HepG2 (cell line): ENCODE results near the gene AKAP10. TPM values are rescaled to one million over a fixed set of nuclear protein-coding genes. Genes with fewer than 3 reads are reported as not detected.

ENCODE experiments used
- ATAC-seq: fragments of 200-7000 bp; cut with Tn5 transposase; 3 replicates; pipeline ENCODE4 v1.9.1; 2020; ENCODE audit warnings: mild to moderate bottlenecking, moderate library complexity
- BruUV-seq: library from RNA; stranded (reverse); fragments of 400-500 nt; replicated peaks from 2 replicates; lab custom pipeline; 2021; lab: Mats Ljungman, UMichigan
- CTCF ChIA-PET: fragments of 300-600 bp; formaldehyde crosslinking; extraction: SDS; loops from one replicate; lab custom pipeline; 2021; ENCODE audit warnings: low total read pairs, inconsistent platforms, low intra/inter-chr PET ratio; lab: Yijun Ruan, JAX
- POLR2A ChIA-PET: fragments of 350-600 bp; sonication (Branson Sonifier 250); formaldehyde crosslinking; loops from one replicate; lab custom pipeline; 2020; ENCODE audit warnings: antibody characterized with exemption, inconsistent platforms; lab: Yijun Ruan, JAX
- DNase-seq: peaks from one replicate; pipeline ENCODE4 v3.0.0-alpha.2; 2015; ENCODE audit warnings: low spot score
- FAIRE-seq: peaks from 3 replicates; lab custom pipeline; 2011; peaks lifted over from hg19 to GRCh38; lab: Jason Lieb, UNC
- H2AFZ ChIP-seq: one replicate; pipeline ENCODE4 v1.6.1; 2011; ENCODE audit warnings: low read length, inconsistent platforms
- H3K27ac ChIP-seq: fragments of 300-600 bp; 3 replicates; pipeline ENCODE4 v1.8.0; 2011; ENCODE audit warnings: mixed run types, mild to moderate bottlenecking, mixed read lengths, low read length, inconsistent platforms; ENCODE audit not compliant: insufficient read depth; ENCODE audit errors: extremely low read length
- H3K27me3 ChIP-seq, 2 experiments: fragments of 200-600 bp in 1 of 2; 2 replicates in 1 of 2; 3 replicates in 1 of 2; pipeline versions ENCODE4 v1.6.0 to v1.8.0; 2011; ENCODE audit warnings: low read length in 2 of 2, mild to moderate bottlenecking in 2 of 2, moderate library complexity in 2 of 2, inconsistent platforms in 1 of 2; ENCODE audit not compliant: insufficient read depth in 2 of 2, control insufficient read depth in 1 of 2
- H3K36me3 ChIP-seq, 2 experiments: fragments of 200-600 bp in 1 of 2; replicated peaks in 1 of 2; 2 replicates in 1 of 2; 3 replicates in 1 of 2; pipeline versions ENCODE4 v1.5.1 to v1.8.0; 2011; ENCODE audit warnings: low read length in 2 of 2, inconsistent platforms in 1 of 2; ENCODE audit not compliant: insufficient read depth in 2 of 2, control insufficient read depth in 1 of 2
- H3K4me1 ChIP-seq: 2 replicates; pipeline ENCODE4 v1.5.1; 2012; ENCODE audit warnings: low read length, inconsistent platforms; ENCODE audit not compliant: insufficient read depth
- H3K4me2 ChIP-seq: 2 replicates; pipeline ENCODE4 v1.6.0; 2011; ENCODE audit warnings: low read depth, low read length, inconsistent platforms
- H3K4me3 ChIP-seq, 3 experiments: fragments of 200-600 bp in 1 of 3; sonication (generic), shearing (Covaris generic) in 1 of 3; replicated peaks in 1 of 3; 2 replicates each; pipeline ENCODE4 v1.5.1; 2011 to 2016; ENCODE audit warnings: low read length in 3 of 3, inconsistent platforms in 2 of 3, low read depth in 2 of 3, mild to moderate bottlenecking in 2 of 3, control low read depth in 1 of 3, mixed read lengths in 1 of 3; ENCODE audit not compliant: insufficient read depth in 1 of 3
- H3K79me2 ChIP-seq: one replicate; pipeline ENCODE4 v1.6.1; 2011; ENCODE audit warnings: low read length, inconsistent platforms; ENCODE audit not compliant: insufficient read depth
- H3K9ac ChIP-seq: 2 replicates; pipeline ENCODE4 v1.6.0; 2011; ENCODE audit warnings: mild to moderate bottlenecking, low read depth, low read length, inconsistent platforms; ENCODE audit not compliant: insufficient read depth
- H3K9me3 ChIP-seq: 2 replicates; pipeline ENCODE4 v1.5.1; 2012; ENCODE audit warnings: mild to moderate bottlenecking, low read length
- H4K20me1 ChIP-seq: 2 replicates; pipeline ENCODE4 v1.6.0; 2011; ENCODE audit warnings: inconsistent platforms, mild to moderate bottlenecking, low read length, moderate library complexity; ENCODE audit not compliant: insufficient read depth
- CERS6 ChIP-seq: sonication (generic); formaldehyde crosslinking; IDR thresholded peaks from 2 replicates; pipeline ENCODE4 v1.5.0; 2020; ENCODE audit warnings: missing genetic modification reagents
- EHMT2 ChIP-seq: fragments of 200-600 bp; sonication (generic); IDR thresholded peaks from 2 replicates; pipeline ENCODE4 v1.7.0; 2017; ENCODE audit warnings: antibody characterized with exemption, low read depth, low read length, borderline replicate concordance
- FOSL2 ChIP-seq: sonication (generic); formaldehyde crosslinking; IDR thresholded peaks from 2 replicates; pipeline ENCODE4 v1.4.0; 2020; ENCODE audit warnings: missing genetic modification reagents
- KDM2A ChIP-seq: sonication (generic); formaldehyde crosslinking; IDR thresholded peaks from 2 replicates; pipeline ENCODE4 v1.4.0; 2020; ENCODE audit warnings: low read depth, missing genetic modification reagents, borderline replicate concordance
- MED1 ChIP-seq: sonication (generic); formaldehyde crosslinking; IDR thresholded peaks from 2 replicates; pipeline ENCODE4 v1.4.0; 2020; ENCODE audit warnings: missing genetic modification reagents
- TEAD3 ChIP-seq: optimal IDR thresholded peaks from 2 replicates; pipeline ENCODE3; 2016; ENCODE audit warnings: borderline replicate concordance
- TMF1 ChIP-seq: sonication (generic); formaldehyde crosslinking; IDR thresholded peaks from 2 replicates; pipeline ENCODE4 v1.8.1; 2022; ENCODE audit warnings: low read depth, missing genetic modification reagents
- ZBTB34 ChIP-seq: sonication (generic); formaldehyde crosslinking; IDR thresholded peaks from 2 replicates; pipeline ENCODE4 v1.8.0; 2022; ENCODE audit warnings: mild to moderate bottlenecking, missing genetic modification reagents
- ZNF562 ChIP-seq: sonication (generic); formaldehyde crosslinking; IDR thresholded peaks from 2 replicates; pipeline ENCODE4 v1.8.0; 2022; ENCODE audit warnings: missing genetic modification reagents, borderline replicate concordance
- ZNF782 ChIP-seq: sonication (generic); formaldehyde crosslinking; IDR thresholded peaks from 2 replicates; pipeline ENCODE4 v1.4.0; 2020; ENCODE audit warnings: missing genetic modification reagents, mild to moderate bottlenecking, borderline replicate concordance
- ZNF788 ChIP-seq: sonication (generic); formaldehyde crosslinking; IDR thresholded peaks from 2 replicates; pipeline ENCODE4 v1.5.0; 2020; ENCODE audit warnings: mild to moderate bottlenecking, missing genetic modification reagents, borderline replicate concordance
- ZNF816 ChIP-seq: sonication (generic); formaldehyde crosslinking; IDR thresholded peaks from 2 replicates; pipeline ENCODE4 v1.8.0; 2022; ENCODE audit warnings: missing genetic modification reagents, mild to moderate bottlenecking, borderline replicate concordance
- WGBS: methylation state at CpG from one replicate; pipeline ENCODE4 v1.1.6; 2017; ENCODE audit warnings: low lambda C conversion rate; 5-methylcytosine and 5-hydroxymethylcytosine counted together
- in situ Hi-C: cut with HindIII; loops from 2 replicates; pipeline ENCODE4 v1.10.0; 2017; ENCODE audit warnings: low pct_unique_long_range_greater_than_20kb; ENCODE audit not compliant: extremely low pct_ligation_motif_present
- intact Hi-C: fragments of 100-400 bp; cut with micrococcal nuclease; formaldehyde crosslinking; loops from one replicate; pipeline ENCODE4 v1.10.0; 2022; ENCODE audit not compliant: unreplicated experiment
- polyA plus RNA-seq, 8 experiments: library from polyadenylated mRNA; depleted of rRNA in 3 of 8; stranded (reverse) in 7 of 8; unstranded in 1 of 8; fragments of >200 nt; fragmentation: Illumina TruSeq in 4 of 8; extraction: Trizol in 4 of 8; gene quantifications; 2 replicates each; pipeline versions ENCODE4 v1.2.1 to v1.2.3, GENCODE V29; 2011 to 2016; ENCODE audit warnings: low read depth in 4 of 8, missing spikeins in 1 of 8, mixed read lengths in 1 of 8; ENCODE audit not compliant: insufficient read depth in 1 of 8
- total RNA-seq, 5 experiments: library from RNA; depleted of rRNA; stranded (reverse); fragments of >200 nt; fragmentation: Illumina TruSeq; extraction: Trizol; gene quantifications; 2 replicates each; pipeline ENCODE4 v1.2.3, GENCODE V29; 2016; ENCODE audit warnings: low read depth in 1 of 5
- TF ChIP-seq, protein P1 (sequence below): sonication (generic); formaldehyde crosslinking; IDR thresholded peaks from 2 replicates; pipeline ENCODE4 v1.8.1; 2023; ENCODE audit warnings: mild to moderate bottlenecking, missing genetic modification reagents
- TF ChIP-seq, protein P2 (sequence below), 2 experiments: fragments of 450-650 bp in 1 of 2; sonication (generic) in 1 of 2; formaldehyde crosslinking; IDR thresholded peaks; 2 replicates each; pipeline versions ENCODE4 v1.5.0 to v1.8.0; 2020 to 2022; ENCODE audit warnings: mild to moderate bottlenecking in 1 of 2, missing genetic modification reagents in 1 of 2
- TF ChIP-seq, protein P3 (sequence below), 2 experiments: sonication (generic) in 1 of 2; formaldehyde crosslinking in 1 of 2; IDR thresholded peaks; 2 replicates each; pipeline versions ENCODE4 v1.4.0 to v1.6.1; 2018 to 2020; ENCODE audit warnings: missing genetic modification reagents in 2 of 2, borderline replicate concordance in 1 of 2, low read depth in 1 of 2, mild to moderate bottlenecking in 1 of 2, missing biosample characterization in 1 of 2

Gene AKAP10
- total and polyA plus RNA-seq, 2 of the 13 experiments (the other 11 are each of a cell fraction or from before 2014, with no cell fraction given): 17.6 to 21.7 TPM

GRCh38 chr17:20009302-20010098 lies 31.9 kb upstream of the AKAP10 start, which contains the start of gene SPECC1:
TSS of gene SPECC1 (plus strand) at chr17:20009359. CDS start at chr17:20096652, 87,293 bp downstream.
- FAIRE-seq: no peak
- no peaks in the 10 kb centered on the region for H3K79me2 ChIP-seq
- H3K9ac ChIP-seq: peak within 1 kb of the TSS; percentile 14; the same call in 1 of the 2 replicates
- in situ Hi-C loops: no loop called here
- ChIA-PET POLR2A (interaction anchor here (0.8 kb wide), 1 partner anchor 17 kb away, joined by 3 read pairs; no protein-coding TSS in a partner anchor), CTCF (interaction anchor here (1.6 kb wide), 1 partner anchor 17 kb away, joined by 9 read pairs; no protein-coding TSS in a partner anchor)
- ATAC-seq: peak; percentile 98
- no peaks in the 10 kb centered on the region for H4K20me1 ChIP-seq
- H3K4me3 ChIP-seq: peak within 1 kb of the TSS; percentile 59 to 74 (median 62)
- peak within 1 kb of the TSS; percentile 94 for H3K4me2 ChIP-seq
- H3K9me3 ChIP-seq: no peaks in the 10 kb centered on the region
- no peak within 1 kb of the TSS for H3K27ac ChIP-seq
- intact Hi-C loops: loop anchor here (2.0 kb wide), 1 partner anchor 23 kb away; no protein-coding TSS in a partner anchor
- H3K4me1 ChIP-seq: peaks cover 20% of the 10 kb centered on the region
- BruUV-seq: no TSS peak
- peak within 1 kb of the TSS; percentile 61 for H2AFZ ChIP-seq
- peak; percentile 62 for DNase-seq
- no peaks in the 10 kb centered on the region for H3K36me3 ChIP-seq
- peaks cover 2 to 30% of the 10 kb centered on the region in 2 experiments; a peak in 4 of 5 replicates for H3K27me3 ChIP-seq
- under 1% methylated on average over 32 of the region's 96 CpGs for WGBS
- TF ChIP-seq CERS6 (CRISPR knock-in tag) (no peak), MED1 (CRISPR knock-in tag) (0 out of 2 replicates have a peak, but pooled peaks have one; percentile 6), ZNF562 (no peak), ZBTB34 (CRISPR knock-in tag) (no peak), TEAD3 (CRISPR knock-in tag) (no peak), ZNF788 (CRISPR knock-in tag) (0 out of 2 replicates have a peak, but pooled peaks have one; percentile 21), TMF1 (CRISPR knock-in tag) (0 out of 2 replicates have a peak, but pooled peaks have one; percentile 59), ZNF816 (CRISPR knock-in tag) (no peak), EHMT2 (no peak), KDM2A (CRISPR knock-in tag) (0 out of 2 replicates have a peak, but pooled peaks have one; percentile 20), ZNF782 (CRISPR knock-in tag) (no peak), FOSL2 (CRISPR knock-in tag) (no peak)
- TF ChIP-seq, protein P1, sequence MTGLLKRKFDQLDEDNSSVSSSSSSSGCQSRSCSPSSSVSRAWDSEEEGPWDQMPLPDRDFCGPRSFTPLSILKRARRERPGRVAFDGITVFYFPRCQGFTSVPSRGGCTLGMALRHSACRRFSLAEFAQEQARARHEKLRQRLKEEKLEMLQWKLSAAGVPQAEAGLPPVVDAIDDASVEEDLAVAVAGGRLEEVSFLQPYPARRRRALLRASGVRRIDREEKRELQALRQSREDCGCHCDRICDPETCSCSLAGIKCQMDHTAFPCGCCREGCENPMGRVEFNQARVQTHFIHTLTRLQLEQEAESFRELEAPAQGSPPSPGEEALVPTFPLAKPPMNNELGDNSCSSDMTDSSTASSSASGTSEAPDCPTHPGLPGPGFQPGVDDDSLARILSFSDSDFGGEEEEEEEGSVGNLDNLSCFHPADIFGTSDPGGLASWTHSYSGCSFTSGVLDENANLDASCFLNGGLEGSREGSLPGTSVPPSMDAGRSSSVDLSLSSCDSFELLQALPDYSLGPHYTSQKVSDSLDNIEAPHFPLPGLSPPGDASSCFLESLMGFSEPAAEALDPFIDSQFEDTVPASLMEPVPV: no peak; the same call in 1 of the 2 replicates
- TF ChIP-seq, protein P2, sequence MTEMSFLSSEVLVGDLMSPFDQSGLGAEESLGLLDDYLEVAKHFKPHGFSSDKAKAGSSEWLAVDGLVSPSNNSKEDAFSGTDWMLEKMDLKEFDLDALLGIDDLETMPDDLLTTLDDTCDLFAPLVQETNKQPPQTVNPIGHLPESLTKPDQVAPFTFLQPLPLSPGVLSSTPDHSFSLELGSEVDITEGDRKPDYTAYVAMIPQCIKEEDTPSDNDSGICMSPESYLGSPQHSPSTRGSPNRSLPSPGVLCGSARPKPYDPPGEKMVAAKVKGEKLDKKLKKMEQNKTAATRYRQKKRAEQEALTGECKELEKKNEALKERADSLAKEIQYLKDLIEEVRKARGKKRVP (CRISPR knock-in tag; IDR thresholded peaks at IDR 0.05): no peak
- TF ChIP-seq, protein P3, sequence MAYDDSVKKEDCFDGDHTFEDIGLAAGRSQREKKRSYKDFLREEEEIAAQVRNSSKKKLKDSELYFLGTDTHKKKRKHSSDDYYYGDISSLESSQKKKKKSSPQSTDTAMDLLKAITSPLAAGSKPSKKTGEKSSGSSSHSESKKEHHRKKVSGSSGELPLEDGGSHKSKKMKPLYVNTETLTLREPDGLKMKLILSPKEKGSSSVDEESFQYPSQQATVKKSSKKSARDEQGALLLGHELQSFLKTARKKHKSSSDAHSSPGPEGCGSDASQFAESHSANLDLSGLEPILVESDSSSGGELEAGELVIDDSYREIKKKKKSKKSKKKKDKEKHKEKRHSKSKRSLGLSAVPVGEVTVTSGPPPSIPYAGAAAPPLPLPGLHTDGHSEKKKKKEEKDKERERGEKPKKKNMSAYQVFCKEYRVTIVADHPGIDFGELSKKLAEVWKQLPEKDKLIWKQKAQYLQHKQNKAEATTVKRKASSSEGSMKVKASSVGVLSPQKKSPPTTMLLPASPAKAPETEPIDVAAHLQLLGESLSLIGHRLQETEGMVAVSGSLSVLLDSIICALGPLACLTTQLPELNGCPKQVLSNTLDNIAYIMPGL (CRISPR knock-in tag; IDR thresholded peaks at IDR 0.05; ENCODE audit: borderline replicate concordance in 1 of 2, low read depth in 1 of 2): no peak
